SK-N-SH (cell line): ENCODE results near the gene METTL13. TPM values are rescaled to one million over a fixed set of nuclear protein-coding genes. Genes with fewer than 3 reads are reported as not detected.

ENCODE experiments used
- CTCF ChIA-PET: fragments of 300-600, 350-600 bp; formaldehyde crosslinking; extraction: SDS; loops from one replicate; lab custom pipeline; 2021; lab: Yijun Ruan, JAX
- POLR2A ChIA-PET: fragments of 350-600 bp; sonication (Branson Sonifier 250); formaldehyde crosslinking; extraction: SDS; loops from one replicate; lab custom pipeline; 2020; ENCODE audit warnings: antibody characterized with exemption, inconsistent platforms; lab: Yijun Ruan, JAX
- DNase-seq: peaks from one replicate; pipeline ENCODE4 v3.0.0; 2012
- H2AFZ ChIP-seq: fragments of 200-600 bp; sonication (generic); 2 replicates; pipeline ENCODE4 v1.8.1; 2016; ENCODE audit warnings: antibody characterized with exemption, mild to moderate bottlenecking, low read depth
- H3F3A ChIP-seq: fragments of 200-600 bp; sonication (generic); replicated peaks from 2 replicates; pipeline ENCODE3; 2016; ENCODE audit warnings: antibody characterized with exemption, mild to moderate bottlenecking; ENCODE audit not compliant: insufficient read depth
- H3K27ac ChIP-seq, 2 experiments: fragments of 200-500 bp in 1 of 2; fragments of 200-600 bp in 1 of 2; sonication (Bioruptor generic) in 1 of 2; sonication (generic), shearing (Covaris generic) in 1 of 2; 2 replicates each; pipeline versions ENCODE4 v1.5.1 to v1.6.1; 2014 to 2016; ENCODE audit warnings: low read depth in 2 of 2, inconsistent platforms in 1 of 2, low read length in 1 of 2, mild to moderate bottlenecking in 1 of 2, mixed read lengths in 1 of 2
- H3K27me3 ChIP-seq: fragments of 200-600 bp; sonication (generic), shearing (Covaris generic); 2 replicates; pipeline ENCODE4 v1.6.1; 2016; ENCODE audit warnings: mixed run types; ENCODE audit not compliant: insufficient read depth
- H3K36me3 ChIP-seq, 2 experiments: fragments of 200-500 bp in 1 of 2; fragments of 200-600 bp in 1 of 2; sonication (Bioruptor generic) in 1 of 2; sonication (generic) in 1 of 2; replicated peaks in 1 of 2; 2 replicates each; pipeline versions ENCODE3 to v1.5.1; 2014 to 2016; ENCODE audit warnings: low read length in 1 of 2, mild to moderate bottlenecking in 1 of 2; ENCODE audit not compliant: insufficient read depth in 2 of 2, control insufficient read depth in 1 of 2
- H3K4me1 ChIP-seq, 2 experiments: fragments of 200-500 bp in 1 of 2; fragments of 200-600 bp in 1 of 2; sonication (Bioruptor generic) in 1 of 2; sonication (generic), shearing (Covaris generic) in 1 of 2; 2 replicates each; pipeline versions ENCODE4 v1.5.1 to v1.6.1; 2014 to 2016; ENCODE audit warnings: low read depth in 1 of 2, low read length in 1 of 2, mixed run types in 1 of 2; ENCODE audit not compliant: insufficient read depth in 2 of 2, control insufficient read depth in 1 of 2
- H3K4me2 ChIP-seq: fragments of 200-600 bp; sonication (generic), shearing (Covaris generic); 2 replicates; pipeline ENCODE4 v1.6.1; 2017; ENCODE audit warnings: mixed run types
- H3K4me3 ChIP-seq, 2 experiments: fragments of 200-500 bp in 1 of 2; fragments of 200-600 bp in 1 of 2; sonication (Bioruptor generic) in 1 of 2; sonication (generic), shearing (Covaris generic) in 1 of 2; 2 replicates each; pipeline versions ENCODE4 v1.5.1 to v1.8.1; 2014 to 2016; ENCODE audit warnings: low read depth in 2 of 2, inconsistent platforms in 1 of 2, low read length in 1 of 2, mild to moderate bottlenecking in 1 of 2, mixed read lengths in 1 of 2, moderate library complexity in 1 of 2
- H3K79me2 ChIP-seq: fragments of 200-600 bp; sonication (generic); 2 replicates; pipeline ENCODE4 v1.8.1; 2017; ENCODE audit warnings: mild to moderate bottlenecking; ENCODE audit not compliant: insufficient read depth
- H3K9ac ChIP-seq: fragments of 200-600 bp; sonication (generic); 2 replicates; pipeline ENCODE4 v1.6.1; 2017; ENCODE audit warnings: mixed run types
- H3K9me2 ChIP-seq: fragments of 200-600 bp; sonication (generic); 2 replicates; pipeline ENCODE4 v1.6.1; 2017; ENCODE audit warnings: mixed run types
- H3K9me3 ChIP-seq: fragments of 200-600 bp; sonication (generic); 2 replicates; pipeline ENCODE4 v1.6.1; 2017; ENCODE audit warnings: mixed run types, mild to moderate bottlenecking, moderate library complexity
- H4K20me1 ChIP-seq: fragments of 200-600 bp; sonication (generic); 2 replicates; pipeline ENCODE4 v1.6.1; 2017; ENCODE audit warnings: mild to moderate bottlenecking, mixed run types; ENCODE audit not compliant: insufficient read depth
- CTCF ChIP-seq: fragments of 200-600 bp; sonication (generic); IDR thresholded peaks from 2 replicates; pipeline ENCODE4 v1.6.1; 2017; ENCODE audit warnings: antibody characterized with exemption, mild to moderate bottlenecking, moderate library complexity
- ELF1 ChIP-seq: IDR thresholded peaks from 2 replicates; pipeline ENCODE4 v1.4.0; 2012
- EP300 ChIP-seq, 2 experiments: IDR thresholded peaks; 2 replicates each; pipeline versions ENCODE4 v1.4.0 to v1.6.1; 2012; ENCODE audit warnings: borderline replicate concordance in 1 of 2, low read depth in 1 of 2, low read length in 1 of 2
- EZH2phosphoT487 ChIP-seq: fragments of 200-600 bp; sonication (generic); IDR thresholded peaks from 2 replicates; pipeline ENCODE4 v1.6.1; 2017; ENCODE audit warnings: low read depth, mixed run types, mild to moderate bottlenecking, antibody characterized with exemption, moderate library complexity, borderline replicate concordance
- FOSL2 ChIP-seq: IDR thresholded peaks from 2 replicates; pipeline ENCODE4 v1.4.0; 2012; ENCODE audit warnings: low read depth, mild to moderate bottlenecking, moderate library complexity, borderline replicate concordance
- GATA2 ChIP-seq: sonication (generic); formaldehyde crosslinking; IDR thresholded peaks from 2 replicates; pipeline ENCODE4 v1.5.0; 2020; ENCODE audit warnings: mild to moderate bottlenecking, missing genetic modification reagents
- JUND ChIP-seq: IDR thresholded peaks from 2 replicates; pipeline ENCODE4 v1.4.0; 2012
- MAX ChIP-seq: IDR thresholded peaks from 2 replicates; pipeline ENCODE4 v1.4.0; 2012; ENCODE audit warnings: low read depth
- MEF2A ChIP-seq: IDR thresholded peaks from 2 replicates; pipeline ENCODE4 v1.4.0; 2012; ENCODE audit warnings: low read depth, borderline replicate concordance
- MXI1 ChIP-seq: IDR thresholded peaks from 2 replicates; pipeline ENCODE4 v1.6.1; 2012; ENCODE audit warnings: mild to moderate bottlenecking, low read depth, low read length, improper control_type of control experiment
- NRF1 ChIP-seq: IDR thresholded peaks from 2 replicates; pipeline ENCODE4 v1.6.1; 2012; ENCODE audit warnings: low read depth, mild to moderate bottlenecking, low read length
- PBX3 ChIP-seq: IDR thresholded peaks from 2 replicates; pipeline ENCODE4; 2012
- RAD21 ChIP-seq: IDR thresholded peaks from 2 replicates; pipeline ENCODE4 v1.6.1; 2012; ENCODE audit warnings: mild to moderate bottlenecking, low read length
- RCOR1 ChIP-seq: fragments of 150-350 bp; IDR thresholded peaks from 2 replicates; pipeline ENCODE4 v1.6.1; 2017; ENCODE audit warnings: antibody characterized with exemption, low read length
- SIN3A ChIP-seq: IDR thresholded peaks from 2 replicates; pipeline ENCODE4 v1.6.1; 2012; ENCODE audit warnings: low read depth, mild to moderate bottlenecking, low read length, moderate library complexity, borderline replicate concordance
- SMC3 ChIP-seq: IDR thresholded peaks from 2 replicates; pipeline ENCODE4 v1.6.1; 2012; ENCODE audit warnings: low read depth, low read length, improper control_type of control experiment
- USF1 ChIP-seq: IDR thresholded peaks from 2 replicates; pipeline ENCODE4 v1.4.0; 2012; ENCODE audit warnings: low read depth, borderline replicate concordance
- YY1 ChIP-seq: IDR thresholded peaks from 2 replicates; pipeline ENCODE4 v1.4.0; 2012; ENCODE audit warnings: low read depth, mild to moderate bottlenecking
- ZBTB33 ChIP-seq: IDR thresholded peaks from 2 replicates; pipeline ENCODE4 v1.4.0; 2012; ENCODE audit warnings: low read depth, borderline replicate concordance
- WGBS: methylation state at CpG from one replicate; pipeline ENCODE4 v1.1.6; 2017; ENCODE audit warnings: low lambda C conversion rate; 5-methylcytosine and 5-hydroxymethylcytosine counted together
- polyA plus RNA-seq, 3 experiments: library from polyadenylated mRNA; depleted of rRNA; stranded (reverse); fragments of >200 nt; gene quantifications; 2 replicates each; pipeline ENCODE4 v1.2.3, GENCODE V29; 2012

The METTL13 gene
- polyA plus RNA-seq, 1 of the 3 experiments (the other 2 are of a cell fraction): 32.7 TPM

- peak; percentile 99 for TF ChIP-seq MXI1
- no peak for TF ChIP-seq ZBTB33
- no peak for TF ChIP-seq MEF2A
- TF ChIP-seq ELF1: peak; percentile 89
- no peak; the same call in 1 of the 2 replicates for TF ChIP-seq SMC3
- TF ChIP-seq CTCF: no peak
- TF ChIP-seq MAX: peak; percentile 91
- TF ChIP-seq RCOR1: no peak
- TF ChIP-seq, all 33 proteins: peak for 15
These were observed at the start of gene METTL13 (continued) for GRCh38 chr1:171781176-171781875.

GRCh38 chr1:171736196-171736595, 45.3 kb upstream of the METTL13 start:
- POLR2A ChIA-PET: no interaction called here
- no peak overlapping the region for H3K27ac ChIP-seq
- H3K4me3 ChIP-seq: no peak overlapping the region
- WGBS: 95% methylated on average over 2 of the region's 2 CpGs
- H4K20me1 ChIP-seq: no peaks in the 10 kb centered on the region
- H3K9ac ChIP-seq: no peak overlapping the region
- peaks cover 26 to 36% of the 10 kb centered on the region in 2 experiments for H3K36me3 ChIP-seq
- H3K79me2 ChIP-seq: peaks cover 34% of the 10 kb centered on the region
- no peak for DNase-seq
- peaks cover 17% of the 10 kb centered on the region in 2 experiments for H3K4me1 ChIP-seq
- H3K9me2 ChIP-seq: no peaks in the 10 kb centered on the region
- no peak overlapping the region for H2AFZ ChIP-seq
- no peaks in the 10 kb centered on the region for H3K27me3 ChIP-seq
- H3K9me3 ChIP-seq: no peaks in the 10 kb centered on the region
- no peaks in the 10 kb centered on the region for H3F3A ChIP-seq
- no peak overlapping the region for H3K4me2 ChIP-seq
- CTCF ChIA-PET: interaction anchor here (0.9 kb wide), 1 partner anchor 20 kb away, joined by 3 read pairs; no protein-coding TSS in a partner anchor
- TF ChIP-seq USF1 (no peak), PBX3 (no peak), YY1 (no peak), EZH2phosphoT487 (no peak), SIN3A (no peak), ELF1 (no peak), MXI1 (no peak), RAD21 (no peak), CTCF (no peak), EP300 (IDR thresholded peaks at IDR 0.05; ENCODE audit: borderline replicate concordance in 1 of 2, low read depth in 1 of 2, low read length in 1 of 2) (no peak), JUND (no peak), GATA2 (CRISPR knock-in tag) (no peak), FOSL2 (no peak), NRF1 (no peak), MAX (no peak), ZBTB33 (no peak)
